Measurements from ENCODE around the gene RPS28.

RPS28 gene

GRCh38 chr19:8323781-8324185 is 2.5 kb downstream of the RPS28 start:
- H3K27me3 ChIP-seq (ENCODE audit: insufficient read depth, low read length), result peaks cover 9% of the 10 kb centered on the region; the same call in 1 of the 2 replicates
- H3K79me2 ChIP-seq (ENCODE audit: insufficient read depth, low read length), result peaks cover 18% of the 10 kb centered on the region; the same call in 1 of the 2 replicates
- no peaks in the 10 kb centered on the region for H4K20me1 ChIP-seq (ENCODE audit: insufficient read depth, low read length)
- no peak overlapping the region for H3K9ac ChIP-seq (ENCODE audit: low read length)
- TF ChIP-seq CTCF (IDR thresholded peaks at IDR 0.05; ENCODE audit: low read length) (no peak), EZH2 (IDR thresholded peaks at IDR 0.05; ENCODE audit: borderline replicate concordance, low read length) (no peak)
- no peaks in the 10 kb centered on the region for H3K9me2 ChIP-seq (ENCODE audit: low read depth, low read length)
- no peak overlapping the region for H3K4me3 ChIP-seq (ENCODE audit: low read depth, low read length, poor library complexity, severe bottlenecking)
- H3K9me3 ChIP-seq (ENCODE audit: low read length), result no peaks in the 10 kb centered on the region
- H3K36me3 ChIP-seq (ENCODE audit: insufficient read depth, low read length), result peaks cover 31% of the 10 kb centered on the region
- no peak overlapping the region for H3K27ac ChIP-seq (ENCODE audit: low read depth, low read length, poor library complexity, severe bottlenecking)
- no peaks in the 10 kb centered on the region for H3F3A ChIP-seq (ENCODE audit: insufficient read depth, low read length)
- 0 out of 2 replicates have a peak overlapping the region, but pooled peaks have one; percentile 97 for H3K4me2 ChIP-seq (ENCODE audit: low read length)
- H2AFZ ChIP-seq (ENCODE audit: low read length), result no peak overlapping the region
- H3K4me1 ChIP-seq (ENCODE audit: insufficient read depth, low read length, severe bottlenecking), result peaks cover 29% of the 10 kb centered on the region

- H3K4me1 ChIP-seq (ENCODE audit: insufficient read depth, low read length, severe bottlenecking), result peaks cover 27% of the 10 kb centered on the region
- H3K27ac ChIP-seq (ENCODE audit: low read depth, low read length, poor library complexity, severe bottlenecking), result no peak overlapping the region
- no peaks in the 10 kb centered on the region for H4K20me1 ChIP-seq (ENCODE audit: insufficient read depth, low read length)
- no peak overlapping the region for H3K4me3 ChIP-seq (ENCODE audit: low read depth, low read length, poor library complexity, severe bottlenecking)
- H3K79me2 ChIP-seq (ENCODE audit: insufficient read depth, low read length), result peaks cover 18% of the 10 kb centered on the region; the same call in 1 of the 2 replicates
- TF ChIP-seq CTCF (IDR thresholded peaks at IDR 0.05; ENCODE audit: low read length) (no peak; the same call in 1 of the 2 replicates), EZH2 (IDR thresholded peaks at IDR 0.05; ENCODE audit: borderline replicate concordance, low read length) (no peak)
- no peaks in the 10 kb centered on the region for H3F3A ChIP-seq (ENCODE audit: insufficient read depth, low read length)
- H3K9me2 ChIP-seq (ENCODE audit: low read depth, low read length), result no peaks in the 10 kb centered on the region
- peaks cover 31% of the 10 kb centered on the region for H3K36me3 ChIP-seq (ENCODE audit: insufficient read depth, low read length)
- H3K9me3 ChIP-seq (ENCODE audit: low read length), result no peaks in the 10 kb centered on the region
- H3K27me3 ChIP-seq (ENCODE audit: insufficient read depth, low read length), result peaks cover 9% of the 10 kb centered on the region; the same call in 1 of the 2 replicates
- no peak overlapping the region for H3K4me2 ChIP-seq (ENCODE audit: low read length)
- no peak overlapping the region for H2AFZ ChIP-seq (ENCODE audit: low read length)
- H3K9ac ChIP-seq (ENCODE audit: low read length), result no peak overlapping the region
Measured at GRCh38 chr19:8324186-8325050, 3.1 kb downstream of the RPS28 start.

GRCh38 chr19:8325454-8325853 is 4.2 kb downstream of the RPS28 start:
- no peaks in the 10 kb centered on the region for H3K9me2 ChIP-seq (ENCODE audit: low read depth, low read length)
- H2AFZ ChIP-seq (ENCODE audit: low read length), result no peak overlapping the region
- peaks cover 16% of the 10 kb centered on the region for H3K4me1 ChIP-seq (ENCODE audit: insufficient read depth, low read length, severe bottlenecking)
- H3F3A ChIP-seq (ENCODE audit: insufficient read depth, low read length), result no peaks in the 10 kb centered on the region
- H3K4me2 ChIP-seq (ENCODE audit: low read length), result no peak overlapping the region
- no peak overlapping the region for H3K4me3 ChIP-seq (ENCODE audit: low read depth, low read length, poor library complexity, severe bottlenecking)
- H3K79me2 ChIP-seq (ENCODE audit: insufficient read depth, low read length), result peaks cover 9% of the 10 kb centered on the region; the same call in 1 of the 2 replicates
- H3K9ac ChIP-seq (ENCODE audit: low read length), result no peak overlapping the region
- no peaks in the 10 kb centered on the region for H3K9me3 ChIP-seq (ENCODE audit: low read length)
- H3K27ac ChIP-seq (ENCODE audit: low read depth, low read length, poor library complexity, severe bottlenecking), result no peak overlapping the region
- H3K27me3 ChIP-seq (ENCODE audit: insufficient read depth, low read length), result peaks cover 9% of the 10 kb centered on the region; the same call in 1 of the 2 replicates
- H3K36me3 ChIP-seq (ENCODE audit: insufficient read depth, low read length), result peaks cover 31% of the 10 kb centered on the region
- TF ChIP-seq CTCF (IDR thresholded peaks at IDR 0.05; ENCODE audit: low read length) (no peak), EZH2 (IDR thresholded peaks at IDR 0.05; ENCODE audit: borderline replicate concordance, low read length) (no peak)
- no peaks in the 10 kb centered on the region for H4K20me1 ChIP-seq (ENCODE audit: insufficient read depth, low read length)

Data from OCI-LY1 (cell line).